Ishikawa (cell line): ENCODE data around the gene RAB32.

Source experiments
- CEBPB ChIP-seq: IDR thresholded peaks from 2 replicates; pipeline ENCODE4 v1.6.1; 2012
- CREB1 ChIP-seq: IDR thresholded peaks from 2 replicates; pipeline ENCODE4 v1.6.1; 2012; ENCODE audit warnings: low read depth
- EGR1 ChIP-seq: IDR thresholded peaks from 2 replicates; pipeline ENCODE4 v1.6.1; 2012
- EP300 ChIP-seq: IDR thresholded peaks from 2 replicates; pipeline ENCODE4 v1.6.1; 2012; ENCODE audit warnings: borderline replicate concordance
- FOXM1 ChIP-seq: IDR thresholded peaks from 2 replicates; pipeline ENCODE4 v1.6.1; 2012; ENCODE audit warnings: low read depth, borderline replicate concordance
- NFIC ChIP-seq: IDR thresholded peaks from 2 replicates; pipeline ENCODE4 v1.6.1; 2012
- RAD21 ChIP-seq: IDR thresholded peaks from 2 replicates; pipeline ENCODE4 v1.6.1; 2012; ENCODE audit warnings: low read depth
- REST ChIP-seq: IDR thresholded peaks from 2 replicates; pipeline ENCODE4 v1.6.1; 2012; ENCODE audit warnings: low read depth, mild to moderate bottlenecking
- TAF1 ChIP-seq: IDR thresholded peaks from 2 replicates; pipeline ENCODE4 v1.6.1; 2012; ENCODE audit warnings: low read depth, mild to moderate bottlenecking
- TCF12 ChIP-seq: IDR thresholded peaks from 2 replicates; pipeline ENCODE4 v1.6.1; 2012; ENCODE audit warnings: low read depth
- TEAD4 ChIP-seq: IDR thresholded peaks from 2 replicates; pipeline ENCODE4 v1.6.1; 2012
- YY1 ChIP-seq: IDR thresholded peaks from 2 replicates; pipeline ENCODE4 v1.6.1; 2012; ENCODE audit warnings: low read depth
- ZBTB7A ChIP-seq: IDR thresholded peaks from 2 replicates; pipeline ENCODE4 v1.6.1; 2012; ENCODE audit warnings: low read depth
- TF ChIP-seq, protein P1 (sequence below): IDR thresholded peaks from 2 replicates; pipeline ENCODE4 v1.6.1; 2012
- TF ChIP-seq, protein P2 (sequence below): IDR thresholded peaks from 2 replicates; pipeline ENCODE4 v1.6.1; 2012

RAB32 gene

DNA sequence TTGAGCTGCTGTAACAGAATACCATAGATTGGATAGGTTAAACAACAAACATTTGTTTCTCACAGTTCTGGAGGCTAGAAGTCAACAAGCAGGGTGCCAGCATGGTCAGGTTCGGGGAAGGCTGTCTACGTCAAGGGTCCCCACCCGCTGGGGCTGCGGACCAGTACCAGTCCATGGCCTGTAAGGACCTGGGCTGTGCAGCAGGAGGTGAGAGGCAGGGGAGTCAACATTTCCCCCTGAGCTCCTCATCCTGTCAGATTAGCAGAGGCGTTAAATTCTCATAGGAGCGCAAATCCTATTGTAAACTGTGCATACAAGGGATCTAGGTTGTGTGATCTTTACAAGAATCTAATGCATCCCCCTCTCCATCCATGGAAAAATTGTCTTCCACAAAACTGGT is 58.9 kb downstream of the RAB32 start:
- TF ChIP-seq, protein P1, sequence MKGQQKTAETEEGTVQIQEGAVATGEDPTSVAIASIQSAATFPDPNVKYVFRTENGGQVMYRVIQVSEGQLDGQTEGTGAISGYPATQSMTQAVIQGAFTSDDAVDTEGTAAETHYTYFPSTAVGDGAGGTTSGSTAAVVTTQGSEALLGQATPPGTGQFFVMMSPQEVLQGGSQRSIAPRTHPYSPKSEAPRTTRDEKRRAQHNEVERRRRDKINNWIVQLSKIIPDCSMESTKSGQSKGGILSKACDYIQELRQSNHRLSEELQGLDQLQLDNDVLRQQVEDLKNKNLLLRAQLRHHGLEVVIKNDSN = no peak
- TF ChIP-seq EP300 = no peak
- no peak for TF ChIP-seq CREB1
- TF ChIP-seq, protein P2, sequence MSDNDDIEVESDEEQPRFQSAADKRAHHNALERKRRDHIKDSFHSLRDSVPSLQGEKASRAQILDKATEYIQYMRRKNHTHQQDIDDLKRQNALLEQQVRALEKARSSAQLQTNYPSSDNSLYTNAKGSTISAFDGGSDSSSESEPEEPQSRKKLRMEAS = no peak
- TF ChIP-seq ZBTB7A = no peak
- no peak for TF ChIP-seq NFIC
- TF ChIP-seq REST = no peak
- no peak for TF ChIP-seq CEBPB
- no peak for TF ChIP-seq TEAD4
- TF ChIP-seq FOXM1 = no peak
- TF ChIP-seq TCF12 = no peak
- no peak for TF ChIP-seq YY1
- no peak for TF ChIP-seq TAF1
- no peak for TF ChIP-seq EGR1
- no peak for TF ChIP-seq RAD21
